ENCODE results near the gene DLG2.

DNA sequence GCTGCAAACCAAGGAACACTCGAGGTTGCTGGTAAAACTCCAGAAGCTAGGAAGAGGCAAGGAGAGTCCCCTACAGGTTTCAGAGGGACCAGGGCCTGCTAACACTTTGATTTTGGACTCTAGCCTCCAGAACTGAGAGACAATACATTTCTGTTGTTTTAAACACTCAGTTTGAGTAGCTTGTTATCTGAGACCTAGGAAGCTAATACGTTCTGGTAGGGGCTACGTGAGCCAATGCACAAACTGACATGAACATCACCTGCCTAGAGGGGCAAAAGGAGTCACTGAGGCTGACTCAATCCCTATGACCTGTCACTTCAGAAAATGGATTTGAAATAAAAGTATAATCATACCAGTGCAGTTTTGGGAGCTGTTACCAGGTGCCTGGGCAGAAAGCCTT lies 1775.1 kb downstream of the DLG2 start:
- TF ChIP-seq TAF1 (IDR thresholded peaks at IDR 0.05; ENCODE audit: low read depth, low read length) (no peak), POLR2A (IDR thresholded peaks at IDR 0.05; ENCODE audit: low read depth, low read length) (no peak), POLR2AphosphoS5 (IDR thresholded peaks at IDR 0.05; ENCODE audit: low read depth, low read length) (no peak), SPI1 (IDR thresholded peaks at IDR 0.05; ENCODE audit: low read depth, low read length) (no peak)

All from GM12891 (cell line).